ENCODE data around the gene ANO6.
"Not testable (repeated sequence)": the region's sequence is repeated elsewhere in the genome, so short reads cannot be mapped to it uniquely, and the experiment has no call there.

The ANO6 gene

DNA sequence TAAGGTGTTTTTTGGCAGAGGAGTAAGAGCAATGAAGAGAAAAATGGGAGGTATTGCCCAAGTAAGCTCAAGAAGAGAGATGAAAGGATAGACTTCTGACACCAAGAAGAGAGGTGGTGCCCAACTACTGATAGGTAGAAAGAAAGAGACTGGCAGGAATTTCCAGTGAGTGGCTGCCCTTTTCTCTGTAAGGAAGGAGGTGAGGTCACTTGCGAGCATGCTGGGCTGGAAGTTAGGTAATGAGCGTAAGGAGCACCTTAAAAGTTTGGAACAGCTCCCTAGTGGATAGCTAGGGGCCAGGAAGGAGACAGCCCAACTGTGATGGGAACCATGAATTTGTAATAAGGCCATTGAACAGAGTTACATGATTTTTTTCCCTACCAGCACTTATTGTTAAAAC is 127.0 kb downstream of the ANO6 start:
- DNase-seq (ENCODE audit: low read depth, low spot score): no peak

DNA sequence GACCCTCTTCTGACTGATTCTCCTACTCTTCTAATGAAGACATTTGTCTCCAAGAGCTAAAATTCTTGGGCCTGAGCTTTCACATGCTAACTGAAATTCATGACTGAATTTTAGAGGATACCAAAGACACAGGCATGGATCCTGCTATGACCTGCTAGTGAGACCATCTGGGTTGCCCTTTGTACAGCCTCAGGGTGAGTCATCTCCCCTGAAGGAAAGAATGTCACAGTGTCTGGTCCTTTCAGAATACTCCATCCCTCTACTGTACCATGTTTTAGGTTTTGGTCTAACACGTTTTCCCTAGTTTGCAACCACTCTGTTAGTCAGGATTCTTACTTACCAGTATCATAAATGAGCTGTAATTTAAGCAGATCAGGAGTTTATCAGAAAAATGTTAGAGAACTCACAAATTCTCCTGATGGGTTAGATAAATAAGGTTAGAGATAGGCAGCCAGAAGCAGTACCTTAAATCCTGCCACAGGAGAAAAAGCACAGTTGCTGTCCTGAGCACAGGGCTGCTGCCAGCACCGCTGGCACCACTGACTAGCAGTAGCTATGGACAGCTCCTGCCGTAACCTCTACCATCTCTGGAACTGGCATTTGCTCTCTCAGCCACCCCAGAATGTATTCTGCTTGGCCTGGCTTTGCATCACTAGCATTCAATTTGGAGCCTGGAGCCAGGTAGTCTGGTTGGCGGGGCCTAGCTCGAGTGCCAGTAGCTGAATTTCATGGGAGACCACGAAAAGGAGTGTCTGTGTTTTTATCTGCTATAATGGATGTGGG is 127.6 kb downstream of the ANO6 start:
- no peak for DNase-seq (ENCODE audit: low read depth, low spot score)

GRCh38 chr12:45348311-45348710 is 132.4 kb downstream of the ANO6 start:
- no peak for DNase-seq (ENCODE audit: low read depth, low spot score)

GRCh38 chr12:45348986-45349385 is 133.1 kb downstream of the ANO6 start:
- DNase-seq (ENCODE audit: low read depth, low spot score): no peak

DNA sequence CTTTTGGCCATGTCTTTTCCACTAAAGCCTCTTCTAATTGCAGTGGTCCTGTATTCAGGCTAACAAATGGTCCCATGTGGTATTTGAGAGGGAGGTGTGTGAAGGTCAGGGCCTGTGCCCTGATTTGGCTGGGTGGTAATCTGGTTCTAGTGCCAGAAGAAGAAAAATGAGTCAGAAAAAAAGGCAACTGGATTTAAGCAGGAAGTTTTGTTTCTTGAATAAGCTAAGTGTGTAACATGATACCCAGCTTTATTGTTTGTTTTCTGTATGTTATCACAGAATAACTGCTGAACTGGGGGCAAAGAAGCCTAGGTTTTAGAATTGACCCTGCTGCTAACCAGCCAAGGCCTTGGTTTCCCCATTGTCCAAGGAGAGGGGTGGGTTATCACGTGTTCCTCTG is 134.0 kb downstream of the ANO6 start:
- DNase-seq (ENCODE audit: low read depth, low spot score): no peak

GRCh38 chr12:45350861-45351260 is 135.0 kb downstream of the ANO6 start:
- DNase-seq (ENCODE audit: low read depth, low spot score): no peak

DNA sequence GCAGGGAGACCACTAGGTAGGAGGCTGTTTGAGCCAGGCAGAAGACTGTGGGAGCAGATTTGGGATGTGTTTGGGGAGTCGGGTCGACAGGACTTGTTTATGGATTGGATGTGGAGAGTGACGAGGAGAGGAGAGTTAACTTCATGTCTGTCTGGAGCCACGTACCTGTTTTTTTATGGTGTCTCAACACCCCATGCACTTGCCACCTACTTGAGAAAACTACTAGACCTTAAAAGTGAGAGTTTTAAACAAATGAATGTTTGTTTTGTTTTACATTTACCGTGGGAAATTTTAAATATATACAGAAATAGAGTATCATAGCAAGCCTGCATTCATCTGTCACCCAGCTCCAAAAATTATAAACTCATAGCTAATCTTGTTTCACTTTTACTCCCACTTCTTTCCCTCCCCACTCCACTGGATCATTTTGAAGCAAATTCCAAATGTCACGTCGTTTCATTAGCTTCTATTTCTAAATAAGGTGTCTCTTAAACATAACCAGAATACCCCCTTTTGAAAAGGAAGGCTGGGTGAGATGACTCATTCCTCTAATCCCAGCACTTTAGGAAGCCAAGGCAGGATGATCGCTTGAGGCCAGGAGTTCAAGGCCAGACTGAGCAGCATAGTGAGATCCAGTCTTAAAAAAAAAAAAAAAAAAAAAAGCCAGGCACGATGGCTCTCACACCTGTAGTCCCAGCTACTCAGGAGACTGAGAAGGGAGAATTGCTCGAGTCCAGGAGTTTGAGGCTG is 136.2 kb downstream of the ANO6 start:
- no peak for DNase-seq (ENCODE audit: low read depth, low spot score)

- DNase-seq (ENCODE audit: low read depth, low spot score): no peak
These were observed 138.0 kb downstream of the ANO6 start for GRCh38 chr12:45353944-45354343.

DNA sequence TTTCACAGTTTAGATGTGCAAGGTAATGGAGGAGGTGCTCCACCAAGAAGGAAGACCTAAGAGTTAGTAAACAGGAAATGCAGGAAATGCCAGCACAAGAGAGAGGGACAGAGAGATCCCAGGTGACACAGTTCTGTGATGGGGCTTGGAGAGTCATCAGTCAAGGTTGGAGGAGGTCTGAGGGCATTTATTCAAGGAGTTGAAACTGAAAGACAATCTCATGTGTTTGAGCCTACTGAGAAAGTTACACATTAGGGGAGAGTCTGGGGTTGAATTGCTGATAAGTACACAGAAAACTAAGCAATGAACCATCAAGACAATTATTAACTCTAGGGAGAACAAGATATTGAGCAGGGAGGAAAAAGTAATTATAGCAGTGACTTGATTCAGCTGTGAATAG is 138.5 kb downstream of the ANO6 start:
- DNase-seq (ENCODE audit: low read depth, low spot score): no peak

DNA sequence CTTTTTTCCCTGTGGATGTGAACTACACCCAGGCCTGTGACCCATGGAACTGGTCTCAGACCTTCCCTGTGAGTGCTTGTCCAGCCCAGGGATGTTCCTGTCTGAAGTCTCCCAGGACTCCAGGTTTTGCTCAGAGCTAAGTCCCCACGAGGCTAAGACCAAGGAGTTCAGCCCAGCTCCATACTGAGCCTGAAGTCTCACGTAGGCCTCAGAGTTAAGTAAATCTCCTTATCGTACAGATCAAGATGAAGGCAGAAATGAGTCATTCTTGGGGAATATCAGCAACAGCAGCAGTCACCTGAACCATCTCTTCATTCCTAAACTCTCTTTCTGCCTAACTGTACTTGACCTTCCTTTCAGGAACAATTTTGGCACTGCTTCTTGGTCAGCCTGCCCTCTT is 139.8 kb downstream of the ANO6 start:
- DNase-seq (ENCODE audit: low read depth, low spot score): no peak

- DNase-seq (ENCODE audit: low read depth, low spot score): no peak
These were observed 141.1 kb downstream of the ANO6 start for GRCh38 chr12:45356822-45357538.

DNA sequence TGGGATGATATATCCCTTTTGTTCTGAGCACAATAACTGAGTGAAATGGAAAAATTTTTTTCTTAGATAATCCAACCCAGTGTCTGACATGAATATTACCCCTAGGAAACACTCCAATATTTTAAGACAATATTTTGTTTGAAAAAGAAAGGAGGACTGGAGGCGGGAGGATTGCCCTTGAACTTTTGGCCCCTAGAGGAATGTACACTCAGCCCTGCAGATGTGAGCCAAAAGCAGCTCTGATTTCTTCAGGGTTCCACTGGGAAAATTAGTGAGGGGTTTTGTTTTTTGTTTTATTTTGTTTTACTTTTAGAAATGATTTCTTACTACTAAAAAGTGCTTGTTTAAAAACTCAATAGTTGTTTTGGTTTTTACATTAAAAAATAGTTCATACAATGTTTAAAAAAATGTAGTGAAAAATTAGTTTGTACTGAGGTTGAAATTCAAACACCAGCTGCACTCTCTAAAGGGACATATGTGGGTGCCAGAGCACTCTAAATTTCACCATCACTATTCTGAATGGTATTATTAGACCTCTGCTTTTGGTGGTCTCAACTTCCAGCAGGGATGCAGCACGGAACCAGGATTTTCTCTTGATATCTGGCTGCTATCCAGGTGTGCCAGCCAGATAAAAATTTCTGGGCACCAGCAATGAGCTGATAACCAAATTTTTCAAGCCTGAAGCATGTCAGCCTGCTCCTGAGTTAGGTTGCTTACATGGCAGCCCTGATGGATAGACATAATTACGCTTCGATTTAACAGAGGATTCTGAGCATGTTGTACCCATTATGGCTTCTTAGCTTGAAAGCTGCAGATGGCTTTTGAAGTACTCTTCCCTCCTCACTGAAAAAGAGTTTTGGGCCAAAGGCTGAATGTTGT is 141.9 kb downstream of the ANO6 start:
- DNase-seq (ENCODE audit: low read depth, low spot score): no peak

- DNase-seq (ENCODE audit: low read depth, low spot score): no peak
These were observed 146.4 kb downstream of the ANO6 start for GRCh38 chr12:45362291-45362690.

GRCh38 chr12:45363903-45364302 is 148.0 kb downstream of the ANO6 start:
- DNase-seq (ENCODE audit: low read depth, low spot score): no peak

GRCh38 chr12:45368841-45369489 is 153.1 kb downstream of the ANO6 start:
- DNase-seq (ENCODE audit: low read depth, low spot score): peak; percentile 36

DNA sequence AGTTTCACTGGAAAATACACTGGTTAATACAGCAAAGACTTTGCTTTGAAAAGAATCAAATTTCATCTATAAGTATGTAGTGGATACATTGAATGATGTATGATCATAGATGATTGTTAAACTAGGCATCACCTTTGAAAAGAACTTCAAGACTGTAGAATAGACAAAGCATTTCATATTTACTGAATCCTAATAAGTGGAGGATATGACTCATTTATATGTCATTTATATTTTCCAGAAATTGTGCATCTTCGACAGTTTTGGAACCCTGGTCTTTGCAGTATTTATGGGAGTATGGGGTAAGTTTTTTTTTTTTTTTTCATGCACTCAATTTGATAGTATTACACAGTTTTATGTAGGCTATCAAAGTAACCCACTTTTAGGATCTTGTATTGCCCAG is 161.9 kb downstream of the ANO6 start:
- no peak for DNase-seq (ENCODE audit: low read depth, low spot score)

DNA sequence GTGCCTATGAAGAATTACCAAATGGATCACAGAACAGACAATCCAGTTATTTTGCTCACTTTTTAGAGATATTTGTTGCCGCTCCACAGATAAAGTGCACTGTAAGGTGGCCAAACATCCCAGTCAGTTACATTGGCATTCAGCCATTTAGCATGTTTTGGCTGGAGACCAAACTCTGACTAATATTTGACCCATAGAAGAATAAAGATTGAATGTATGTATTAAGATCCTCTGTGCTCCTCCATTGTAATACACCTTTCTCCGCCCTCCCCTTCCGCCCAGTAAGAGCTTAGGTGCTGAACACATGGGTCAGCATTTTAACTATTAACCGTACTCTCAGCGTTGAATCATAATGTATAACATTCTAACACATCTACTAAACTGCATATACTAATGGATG is 163.4 kb downstream of the ANO6 start:
- DNase-seq (ENCODE audit: low read depth, low spot score): no peak

DNA sequence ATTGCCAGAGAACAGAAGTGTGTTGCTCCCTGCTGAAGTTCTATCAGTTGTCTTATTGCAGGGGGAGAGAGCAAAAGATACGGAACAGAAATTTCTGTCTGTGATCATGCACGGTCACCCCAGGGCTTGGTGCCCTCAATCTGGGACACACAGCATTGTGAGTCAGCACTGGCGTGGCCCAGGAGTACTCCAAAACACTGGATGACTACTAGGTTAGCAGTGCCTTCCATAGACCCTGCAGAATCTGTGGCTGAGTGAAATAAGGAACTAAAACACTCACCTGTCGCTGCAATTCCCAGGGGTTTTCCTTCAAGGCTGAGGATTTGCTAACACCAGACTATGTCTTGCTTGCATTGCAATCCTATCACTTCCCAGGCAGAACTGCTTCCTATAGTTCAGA is 165.5 kb downstream of the ANO6 start:
- DNase-seq (ENCODE audit: low read depth, low spot score): no peak

GRCh38 chr12:45388545-45388944 is 172.7 kb downstream of the ANO6 start:
- DNase-seq (ENCODE audit: low read depth, low spot score): peak; percentile 41

GRCh38 chr12:45389426-45389825 is 173.5 kb downstream of the ANO6 start:
- no peak for DNase-seq (ENCODE audit: low read depth, low spot score)

GRCh38 chr12:45397499-45397898 is 181.6 kb downstream of the ANO6 start:
- DNase-seq (ENCODE audit: low read depth, low spot score): not testable (repeated sequence)
